Hepatic stellate cell (primary cell): ENCODE results near the gene MAPK9.

ENCODE experiments used
- DNase-seq: peaks from one replicate; pipeline ENCODE4 v3.0.0; 2011; ENCODE audit warnings: low spot score

The MAPK9 gene

DNA sequence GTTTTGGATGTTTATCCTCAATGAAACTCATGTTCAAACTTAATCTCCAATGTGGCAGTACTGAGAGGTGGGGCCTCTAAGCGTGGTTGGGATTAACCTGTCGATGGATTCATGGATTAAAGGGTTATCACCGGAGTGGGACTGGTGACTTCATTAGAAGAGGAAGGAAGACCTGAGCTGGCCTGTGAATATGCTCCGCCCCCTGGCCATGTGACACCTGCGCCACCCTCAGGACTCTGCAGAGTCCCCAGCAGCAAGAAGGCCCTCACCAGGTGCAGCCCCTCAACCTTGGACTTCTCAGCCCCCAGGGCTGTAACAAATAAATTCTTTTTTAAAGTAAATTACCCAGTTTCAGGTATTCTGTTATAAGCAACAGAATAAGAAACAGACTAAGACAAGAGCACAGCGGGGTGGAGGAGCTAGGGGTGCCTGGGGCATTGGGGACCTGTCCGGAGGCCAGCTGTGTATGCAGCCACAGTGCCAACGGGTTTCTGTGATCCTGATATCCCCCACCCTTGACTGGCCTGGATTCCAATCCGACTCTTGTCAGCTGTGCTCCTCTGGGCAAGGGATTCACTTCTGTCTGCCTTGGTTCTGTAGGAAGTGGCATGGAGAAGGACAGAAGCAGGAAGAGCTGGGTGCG, 3.2 kb upstream of the MAPK9 start:
- no peak for DNase-seq

DNA sequence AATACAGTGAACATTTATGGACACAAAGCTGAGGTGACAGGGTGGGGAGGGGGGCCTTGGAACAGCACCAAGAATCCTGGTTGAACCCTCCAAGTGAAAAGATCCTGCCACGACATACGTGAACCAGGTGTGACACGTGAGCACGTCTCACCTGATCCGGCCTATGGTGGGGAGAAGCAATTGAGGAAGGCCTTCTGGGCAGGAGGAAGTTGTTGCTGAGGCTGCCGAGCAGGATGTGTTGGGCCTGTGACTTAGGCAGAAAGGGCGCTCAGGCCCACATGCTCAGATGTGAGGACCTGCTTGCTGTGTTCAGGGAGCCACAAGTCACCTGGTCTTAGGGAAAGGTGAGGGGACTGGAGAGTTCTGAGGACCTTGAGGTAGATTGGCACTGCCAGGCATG, 2.5 kb upstream of the MAPK9 start:
- no peak for DNase-seq

DNA sequence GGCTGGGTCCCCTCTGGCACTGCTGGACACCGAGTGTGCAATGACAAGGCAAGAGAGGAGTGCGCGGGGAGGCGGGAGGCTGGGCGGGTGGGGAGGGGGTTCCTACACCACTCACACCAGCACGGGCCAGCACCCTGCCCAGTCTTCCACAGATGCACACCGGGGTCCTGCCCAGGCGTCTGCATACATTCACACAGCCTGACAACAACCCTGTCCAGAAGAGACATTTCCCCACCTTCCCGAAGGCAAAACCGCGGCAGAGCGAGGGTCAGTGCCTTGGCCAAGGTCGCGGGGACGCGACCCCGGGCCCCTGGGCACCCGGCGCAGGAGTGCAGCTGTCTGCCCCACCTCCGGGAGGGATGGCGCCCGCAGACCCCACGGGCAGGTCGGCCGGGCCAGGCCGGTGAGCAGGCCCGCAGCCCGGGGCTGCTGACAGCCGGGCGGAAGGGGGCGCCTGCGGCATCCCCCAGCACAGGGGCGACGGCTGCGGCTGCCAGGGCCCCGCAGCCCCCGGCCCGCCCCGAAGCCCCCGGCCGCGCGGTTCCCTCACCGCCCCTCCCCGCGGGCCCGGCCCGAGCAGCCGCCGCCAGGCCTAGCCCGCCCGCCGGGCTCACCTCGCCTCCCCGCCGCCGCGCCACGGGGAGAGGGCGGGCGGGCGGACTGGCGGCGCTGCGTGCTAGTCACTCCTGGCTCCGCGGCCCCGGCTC, 496 bp downstream of the MAPK9 start:
- peak; percentile 57 for DNase-seq

GRCh38 chr5:180290568-180291233, 1.2 kb downstream of the MAPK9 start:
- DNase-seq: no peak

- DNase-seq: no peak
Observed at GRCh38 chr5:180289966-180290365, 1.9 kb downstream of the MAPK9 start.

DNA sequence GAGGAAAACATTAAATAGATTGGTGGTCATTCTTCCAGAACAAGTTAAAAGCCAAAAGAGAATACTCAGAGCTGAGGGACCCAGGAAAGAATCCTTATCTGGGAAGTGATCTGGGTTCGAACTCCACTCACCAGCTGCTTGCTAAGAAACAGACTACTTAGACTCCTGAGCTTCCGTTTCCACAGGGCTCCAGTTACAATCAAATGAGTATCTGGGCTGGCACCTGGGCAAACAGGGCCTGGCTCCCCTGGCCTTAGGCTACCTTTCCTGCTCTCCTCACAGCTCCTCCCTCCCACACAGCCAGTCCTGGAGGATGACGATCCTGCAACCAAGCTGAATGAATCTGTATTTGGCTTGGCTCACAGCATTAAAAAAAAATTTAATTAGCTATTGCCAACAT, 2.5 kb downstream of the MAPK9 start:
- no peak for DNase-seq

DNA sequence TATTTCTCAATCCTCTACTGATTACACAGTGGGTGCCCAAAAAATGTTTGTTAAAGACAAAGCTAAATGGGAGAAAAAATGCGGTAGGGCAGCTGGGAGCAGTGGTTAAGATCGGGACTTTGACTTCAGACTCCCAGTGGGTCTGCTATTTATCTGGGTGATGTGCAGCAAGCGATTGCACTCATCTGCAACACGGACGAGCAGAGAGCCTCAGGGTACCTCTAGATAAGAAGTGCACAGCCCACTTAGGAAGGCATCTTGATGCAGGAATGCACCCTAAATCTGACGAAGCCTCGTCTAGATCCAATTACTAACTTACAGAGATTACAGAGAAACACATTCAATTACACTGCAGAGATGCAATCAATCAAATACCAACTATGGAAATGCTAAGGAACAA, 4.0 kb downstream of the MAPK9 start:
- no peak for DNase-seq

GRCh38 chr5:180287404-180287803, 4.5 kb downstream of the MAPK9 start:
- DNase-seq: no peak

DNA sequence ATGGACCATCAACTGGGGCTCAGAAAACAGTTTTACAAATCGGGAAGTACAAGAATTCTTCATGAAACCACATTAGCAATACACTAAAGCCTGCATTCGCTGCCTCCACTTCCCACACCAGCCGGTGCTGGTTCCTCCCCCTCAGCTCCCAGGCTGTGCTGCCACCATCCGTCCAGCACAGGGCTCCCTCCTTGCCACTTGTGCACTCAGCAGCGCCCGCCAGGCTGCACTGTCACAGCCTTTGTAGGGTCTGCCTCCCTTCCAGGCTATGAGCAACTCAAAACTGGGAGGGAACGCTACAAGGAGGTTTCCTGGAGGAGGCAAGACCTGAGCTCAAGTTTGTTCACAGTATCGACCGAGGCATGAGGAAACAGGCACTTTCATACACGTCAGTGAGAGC, 7.7 kb downstream of the MAPK9 start:
- no peak for DNase-seq

- no peak for DNase-seq
Observed at GRCh38 chr5:180283026-180283615, 8.8 kb downstream of the MAPK9 start.

- DNase-seq: no peak
Observed at GRCh38 chr5:180282281-180282680, 9.6 kb downstream of the MAPK9 start.

DNA sequence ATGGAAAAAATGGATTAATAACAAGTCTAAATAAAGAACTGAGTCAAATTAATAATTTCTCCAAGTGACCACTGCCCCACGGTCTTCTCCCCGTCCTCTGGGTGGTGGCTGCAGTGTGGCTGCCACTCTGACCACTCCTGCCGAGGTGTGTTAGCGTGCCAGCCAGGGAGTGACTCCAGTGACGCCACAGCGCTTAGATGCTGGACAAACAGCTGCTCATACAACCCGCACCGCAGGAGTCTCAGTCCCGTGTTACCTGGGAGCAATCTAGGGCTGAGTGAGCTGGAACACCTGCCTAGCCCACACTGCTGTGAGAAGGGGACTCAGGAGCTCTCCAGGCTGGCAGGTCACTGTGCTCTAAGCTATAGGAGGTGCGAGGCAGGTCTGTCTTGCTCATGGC, 10.2 kb downstream of the MAPK9 start:
- DNase-seq: no peak

DNA sequence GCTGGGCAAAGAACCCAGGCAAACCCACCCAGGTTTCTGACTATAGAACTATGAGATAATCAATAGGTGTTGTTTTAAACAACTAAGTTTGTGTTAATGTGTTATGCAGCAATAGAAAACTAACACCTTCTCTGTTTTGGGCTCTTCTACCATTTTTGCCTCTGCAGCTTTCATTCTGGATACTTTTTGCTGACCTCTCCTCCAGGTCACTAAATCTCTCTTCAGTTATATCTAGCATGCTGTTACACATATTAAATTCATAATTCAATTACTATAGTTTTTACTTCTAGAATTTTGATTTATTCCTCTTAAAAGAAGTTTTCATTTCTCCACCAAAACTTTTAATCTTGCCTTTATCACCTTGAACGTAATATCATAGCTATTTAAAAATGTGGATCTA, 17.2 kb downstream of the MAPK9 start:
- DNase-seq: no peak

DNA sequence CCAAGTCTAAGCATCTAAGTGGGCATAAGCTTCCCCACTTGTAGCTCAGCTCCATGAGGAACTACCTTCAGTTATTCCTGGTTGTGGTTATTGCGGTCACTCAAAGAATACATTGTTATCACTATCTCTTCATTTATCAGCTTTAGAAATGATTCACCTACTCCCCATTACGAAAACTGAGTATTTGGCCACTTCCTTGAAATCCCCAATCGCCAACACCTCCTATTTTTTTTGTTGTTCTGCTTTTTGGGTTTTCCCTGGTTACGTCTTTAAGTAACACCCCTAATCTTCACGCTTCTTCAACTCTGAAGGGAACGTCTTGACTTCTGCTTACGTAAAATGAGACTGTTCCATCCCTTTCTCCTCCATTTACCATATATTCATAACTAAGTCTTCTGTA, 20.7 kb downstream of the MAPK9 start:
- DNase-seq: no peak

GRCh38 chr5:180259260-180259611, 32.6 kb downstream of the MAPK9 start:
- no peak for DNase-seq

DNA sequence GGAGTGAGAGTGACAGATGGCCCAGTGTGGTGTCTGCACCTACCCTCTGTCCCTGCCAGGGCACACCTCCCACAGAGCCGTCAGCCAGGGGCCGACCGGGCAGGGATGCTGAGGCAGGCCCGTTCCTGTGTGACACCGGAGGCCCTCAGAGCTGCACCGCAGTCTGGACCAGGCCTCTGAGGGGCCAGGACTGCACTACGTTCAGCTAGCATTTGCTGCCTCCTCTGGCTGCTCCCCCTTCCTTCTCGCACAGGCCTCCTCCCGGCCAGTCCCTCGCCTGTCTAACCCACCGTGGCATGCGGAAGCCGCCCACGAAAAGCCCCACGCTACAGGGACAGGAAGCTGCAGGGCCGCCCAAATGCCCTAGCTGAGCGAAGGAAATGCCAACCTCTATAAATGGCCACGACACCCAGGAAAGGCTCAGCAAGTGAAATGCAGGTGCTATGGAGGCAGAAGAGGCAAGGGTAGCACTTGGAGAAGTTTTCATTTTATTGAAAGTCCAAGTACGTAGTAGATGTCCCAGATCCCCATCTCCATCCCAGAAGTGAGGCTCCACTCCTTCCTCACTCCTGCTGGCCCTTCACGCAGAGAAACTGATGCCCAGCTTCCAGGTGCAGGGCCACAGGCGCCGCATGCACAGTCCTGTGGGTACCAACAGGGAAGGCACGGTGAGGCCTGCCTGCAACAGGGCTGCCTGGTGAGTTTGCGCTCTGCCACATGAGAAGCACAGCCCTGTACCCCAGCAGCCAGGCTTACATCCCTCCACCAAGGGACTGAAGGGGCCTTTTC, 38.7 kb downstream of the MAPK9 start:
- DNase-seq: no peak

DNA sequence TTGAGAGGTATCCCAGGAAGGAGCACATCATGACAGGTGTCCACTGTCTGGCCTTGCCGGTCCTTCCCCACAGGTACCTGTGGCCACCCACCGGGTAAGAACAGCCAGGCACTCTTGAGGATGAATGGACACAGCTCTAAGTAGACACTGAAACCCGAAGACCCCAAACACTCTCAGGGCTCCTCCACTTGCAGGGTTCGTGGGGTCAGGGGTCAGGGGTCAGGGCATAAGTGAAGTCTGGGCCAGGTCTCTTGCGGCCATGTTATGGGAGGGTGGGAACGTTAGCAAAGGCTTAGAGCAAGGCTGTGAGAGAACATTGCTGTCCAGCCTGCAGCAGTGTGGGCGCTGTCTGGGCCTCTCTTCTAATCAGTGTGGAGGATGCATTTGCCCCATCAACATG, 40.0 kb downstream of the MAPK9 start:
- no peak for DNase-seq

GRCh38 chr5:180251141-180251540, 40.7 kb downstream of the MAPK9 start:
- no peak for DNase-seq

DNA sequence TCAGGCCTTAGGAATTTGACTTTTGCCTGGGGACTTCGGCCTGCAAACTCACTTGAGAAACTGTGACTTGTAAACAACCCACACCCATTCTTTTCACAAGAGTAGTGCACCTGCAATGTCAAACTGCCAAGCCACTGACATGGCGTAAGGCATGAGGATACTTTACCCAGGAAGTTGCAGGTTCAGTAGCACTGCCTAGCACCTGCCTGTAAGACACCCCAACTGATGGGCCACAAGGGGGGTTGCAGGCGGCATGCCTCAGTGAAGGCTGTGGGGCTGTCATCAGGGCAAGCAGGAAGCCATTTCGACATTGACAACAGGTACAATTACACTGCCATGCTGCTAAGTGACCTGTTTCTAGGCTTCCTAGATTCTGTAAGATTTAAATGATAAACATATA, 41.6 kb downstream of the MAPK9 start:
- DNase-seq: no peak

DNA sequence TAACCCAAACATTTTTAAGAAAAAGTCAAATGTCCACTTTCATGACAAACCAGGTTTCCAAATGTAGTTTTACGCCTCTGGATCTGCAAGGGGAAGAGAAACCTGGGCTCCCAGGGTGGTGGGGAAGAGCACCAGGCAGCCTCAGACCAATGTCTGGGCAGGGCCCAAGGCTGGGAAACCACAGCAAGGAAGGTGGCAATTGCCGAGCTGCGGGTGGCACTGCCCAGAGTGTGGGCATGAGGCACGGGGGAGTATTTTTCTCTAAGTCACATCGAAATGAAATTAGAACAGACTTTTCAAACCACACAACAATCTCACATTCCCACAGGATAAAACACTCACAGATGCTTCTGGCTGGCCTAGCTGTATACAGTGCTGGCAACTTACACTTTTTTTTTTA, 50.3 kb downstream of the MAPK9 start:
- DNase-seq: no peak

- DNase-seq: no peak
Observed at GRCh38 chr5:180238631-180239030, 53.3 kb downstream of the MAPK9 start.

DNA sequence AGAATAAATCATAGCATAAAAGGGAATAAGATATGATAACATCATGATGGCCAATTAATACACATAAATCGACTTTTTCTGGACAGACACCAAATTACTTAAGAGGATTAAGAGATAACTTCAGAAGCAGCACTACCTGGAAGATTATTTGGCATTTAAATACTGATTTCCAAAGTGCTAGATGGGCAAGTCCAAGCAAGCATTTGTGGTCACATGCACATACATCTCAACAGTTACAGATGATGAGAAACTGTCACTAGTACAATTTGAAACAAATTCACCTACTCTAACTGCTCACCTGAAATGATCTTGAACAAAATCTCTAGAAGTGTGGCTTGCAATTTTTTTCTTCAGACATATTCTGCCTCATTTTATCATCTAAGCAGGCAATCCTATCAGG, 56.0 kb downstream of the MAPK9 start:
- no peak for DNase-seq

DNA sequence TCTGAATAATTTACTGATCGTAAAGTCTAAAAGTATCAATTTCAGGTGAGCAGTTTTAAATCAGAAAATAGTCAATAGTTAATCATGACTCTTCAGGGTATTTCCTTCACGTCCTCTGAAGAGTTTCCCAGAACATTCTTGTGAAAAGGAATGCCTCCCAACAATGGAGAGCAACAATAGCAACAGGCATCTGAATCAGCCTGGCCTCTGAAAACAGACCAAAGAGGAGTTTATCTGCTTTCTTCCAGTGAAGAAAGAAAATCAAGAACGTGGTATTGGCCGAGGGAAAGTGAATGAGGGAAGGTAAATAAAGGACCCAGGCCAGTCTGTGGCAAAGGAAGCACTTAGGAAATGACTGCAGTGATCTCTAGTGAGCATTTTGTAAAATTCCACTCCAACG, 56.8 kb downstream of the MAPK9 start:
- DNase-seq: no peak
